TTC549 (cell line): ENCODE results near the gene COBL.

Experiments
- FAIRE-seq: peaks from 2 replicates; lab custom pipeline; 2012; peaks lifted over from hg19 to GRCh38; lab: Jason Lieb, UNC

Gene COBL

DNA sequence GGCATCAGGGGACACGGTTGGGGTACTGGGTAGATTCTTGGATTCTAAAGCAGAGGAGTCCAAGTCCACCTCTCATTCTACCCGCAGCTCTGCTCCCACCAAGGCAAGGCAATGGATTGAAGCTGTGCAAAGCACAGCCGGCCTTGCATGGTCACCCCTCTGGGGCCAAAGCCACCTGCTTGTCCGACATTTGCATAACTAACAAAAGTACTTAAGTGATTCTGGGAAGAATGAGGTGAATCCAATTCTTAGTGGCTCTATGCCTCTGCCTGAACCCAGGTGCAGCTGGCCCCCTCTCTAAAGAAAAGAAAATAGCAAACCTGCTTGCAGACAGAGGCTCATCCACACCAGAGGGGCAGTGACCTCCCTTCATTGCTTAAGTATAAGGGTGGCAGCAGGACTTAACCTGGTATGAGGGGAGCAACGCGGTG lies 10.7 kb upstream of the COBL start:
- FAIRE-seq = no peak

DNA sequence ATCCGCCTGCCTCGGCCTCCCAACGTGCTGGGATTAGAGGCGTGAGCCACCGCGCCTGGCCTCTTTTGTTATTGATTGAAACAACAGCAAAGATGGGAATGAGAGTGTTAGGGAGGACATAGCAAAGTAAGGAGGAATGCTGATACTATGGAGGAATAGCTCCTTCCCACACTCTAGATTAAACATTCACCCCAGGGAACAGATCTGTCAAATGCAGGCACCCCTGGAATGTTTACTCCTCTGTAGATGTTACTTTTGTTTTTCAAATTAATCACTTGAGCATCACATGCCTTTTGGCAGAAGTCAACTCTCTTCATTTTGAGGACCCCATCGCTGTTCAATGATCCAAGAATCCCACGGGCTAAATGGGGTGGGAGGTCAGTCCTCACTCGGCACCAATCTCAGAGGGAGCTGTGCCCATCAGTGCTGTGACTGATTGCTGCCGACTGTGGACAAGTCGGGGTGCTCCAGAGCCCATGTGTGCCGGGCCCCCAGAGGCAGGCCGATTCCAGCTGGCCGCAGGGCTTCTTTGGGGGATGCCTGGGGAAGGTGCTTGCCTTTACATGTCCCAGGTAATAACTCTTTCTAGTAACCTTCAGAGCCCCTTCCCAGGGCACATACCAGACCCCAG lies 10.2 kb upstream of the COBL start:
- no peak for FAIRE-seq

DNA sequence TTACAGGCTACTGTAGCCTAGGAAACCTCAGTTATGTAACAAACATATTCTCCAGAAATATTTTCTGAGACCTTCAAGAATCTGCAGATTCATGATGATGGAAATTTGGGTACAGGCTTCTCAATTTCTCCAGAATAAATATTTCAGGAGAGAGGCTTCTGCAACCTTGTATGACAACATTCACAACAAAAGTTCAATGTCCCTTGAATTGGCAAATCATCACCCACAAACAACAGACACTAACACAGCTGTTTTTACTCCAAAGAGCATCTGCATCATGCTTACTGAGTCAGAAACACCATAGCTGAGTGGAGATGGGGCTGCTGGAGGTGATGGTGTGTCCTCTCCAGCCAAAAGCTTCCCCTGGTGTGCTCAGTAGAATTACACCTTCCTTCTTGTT lies 9.3 kb upstream of the COBL start:
- no peak for FAIRE-seq

DNA sequence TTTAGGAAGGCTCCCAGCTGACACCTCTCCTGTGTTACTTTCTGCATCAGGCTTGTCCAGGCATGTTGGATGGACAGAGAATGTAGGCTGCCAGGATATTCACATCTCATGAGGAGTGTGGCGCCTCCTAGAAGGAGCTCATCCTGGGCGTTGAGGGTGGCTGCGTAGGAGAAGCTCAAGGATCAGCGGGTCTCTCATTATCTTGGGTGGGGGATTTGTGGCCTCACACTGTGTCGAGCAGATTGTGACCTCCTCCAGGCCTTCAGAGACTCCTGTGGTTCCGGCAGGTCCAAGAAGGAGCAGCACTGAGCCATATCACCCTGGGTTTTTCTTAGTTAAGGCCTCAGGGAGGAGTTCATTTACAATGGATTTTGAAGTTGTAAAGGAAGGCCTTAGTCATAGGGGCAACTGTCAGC lies 8.7 kb upstream of the COBL start:
- FAIRE-seq = no peak

DNA sequence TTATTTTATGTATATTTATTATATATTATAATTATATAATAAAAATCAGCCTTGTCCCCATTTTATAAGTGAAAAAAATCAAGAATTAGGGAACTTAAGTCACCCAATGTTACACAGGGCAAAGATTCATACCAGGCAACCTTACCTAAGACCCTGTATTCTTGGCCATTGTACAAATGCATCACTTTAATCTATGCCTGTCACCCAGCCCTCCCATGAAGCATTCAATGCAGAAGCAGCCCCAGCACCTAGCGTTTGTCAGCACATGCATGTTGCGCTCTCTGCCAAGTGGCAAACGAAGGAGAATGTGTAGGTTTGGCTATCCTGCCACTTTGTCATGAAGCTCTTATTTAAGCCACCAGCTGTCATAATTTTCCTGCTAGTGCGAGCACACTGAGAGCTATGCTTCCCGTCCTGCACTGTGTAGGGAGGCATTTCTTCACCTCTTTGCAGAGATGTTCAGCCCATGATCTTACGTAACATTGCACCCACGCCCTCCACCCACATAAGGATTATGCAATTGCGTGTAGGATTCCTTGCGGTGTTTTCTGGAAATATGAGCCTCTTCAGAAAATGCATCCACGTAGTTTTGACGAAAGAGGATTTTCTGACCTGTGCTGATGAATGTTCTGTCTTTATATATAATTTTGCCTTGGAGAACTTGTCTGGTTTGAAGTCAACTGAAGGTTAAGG lies 7.7 kb upstream of the COBL start:
- FAIRE-seq = no peak

DNA sequence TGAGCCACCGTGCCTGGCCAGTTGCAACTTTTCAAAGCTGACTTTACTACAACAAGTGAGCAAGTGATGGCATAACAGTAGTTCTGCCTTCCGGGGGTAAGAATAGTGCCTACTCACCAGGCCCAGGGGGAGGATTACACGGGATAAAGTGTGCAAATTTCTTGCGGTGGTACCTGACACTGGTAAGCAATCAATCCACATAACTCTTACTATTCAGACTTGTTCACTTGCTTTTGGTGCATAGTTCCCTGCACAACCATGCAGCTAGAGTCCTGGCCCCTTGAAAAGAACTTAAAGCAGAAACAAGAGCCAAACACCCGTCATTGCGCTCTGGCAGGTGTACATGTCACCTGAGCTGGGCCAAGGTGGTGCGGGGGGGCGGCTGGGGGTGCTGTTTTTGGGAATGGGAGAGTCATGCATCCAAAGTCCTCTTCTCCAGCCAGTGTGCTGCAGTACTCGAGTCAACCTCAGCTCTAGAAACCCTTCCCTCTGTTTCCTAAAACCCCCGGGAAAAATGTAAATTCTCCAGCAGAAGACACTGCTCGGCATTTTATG lies 5.4 kb upstream of the COBL start:
- FAIRE-seq = no peak

DNA sequence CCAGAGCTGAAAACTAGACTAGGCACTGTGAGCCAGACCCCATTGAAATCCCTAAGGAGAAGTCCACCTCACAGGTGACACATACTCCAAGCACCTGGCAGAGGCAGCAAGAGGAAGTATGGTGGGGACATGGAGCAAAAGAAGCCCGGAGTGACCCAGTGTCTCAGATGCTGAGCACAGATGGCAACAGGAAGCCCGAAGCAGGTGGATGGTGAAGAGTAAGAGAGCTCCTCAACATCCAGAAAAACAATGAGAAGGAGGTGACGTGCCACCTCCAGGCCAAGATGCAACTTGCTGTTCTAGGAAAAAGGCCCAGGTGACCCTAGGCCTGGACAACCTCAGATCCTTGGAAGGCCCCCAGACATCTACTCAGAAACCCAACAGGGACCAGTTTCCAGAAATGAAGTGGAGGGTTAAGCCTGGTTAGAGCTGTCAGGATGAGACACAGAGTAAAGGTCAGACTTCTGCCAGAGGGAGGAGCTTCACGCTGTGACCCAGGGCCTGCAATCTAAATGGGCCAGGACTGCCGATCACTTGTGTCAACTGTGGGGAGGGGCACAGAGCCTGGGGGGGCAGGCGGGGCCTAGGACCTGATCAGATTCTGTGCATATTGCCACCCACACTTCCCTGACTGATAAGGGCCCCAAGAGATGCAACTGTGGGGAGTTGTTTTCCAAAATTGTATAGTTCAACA lies 2.4 kb upstream of the COBL start:
- no peak for FAIRE-seq

DNA sequence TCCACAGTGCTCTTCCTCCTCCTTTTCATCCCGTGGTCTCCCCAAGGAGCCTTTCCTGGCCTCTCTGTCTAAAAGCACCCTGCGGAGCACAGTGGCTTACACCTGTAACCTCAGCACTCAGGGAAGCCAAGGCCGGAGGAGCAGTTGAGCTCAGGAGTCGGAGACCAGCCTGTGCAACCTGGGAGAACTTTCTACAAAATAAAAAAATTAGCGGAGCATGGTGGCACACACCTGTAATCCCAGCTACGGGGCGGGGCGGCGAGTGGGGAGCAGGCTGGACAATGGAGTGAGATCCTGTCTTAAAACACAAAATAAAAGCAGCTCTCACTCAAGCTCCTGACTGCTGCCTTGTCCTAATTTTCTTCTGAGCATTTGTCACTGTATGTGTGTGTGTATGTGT lies 1.4 kb upstream of the COBL start:
- FAIRE-seq = no peak

DNA sequence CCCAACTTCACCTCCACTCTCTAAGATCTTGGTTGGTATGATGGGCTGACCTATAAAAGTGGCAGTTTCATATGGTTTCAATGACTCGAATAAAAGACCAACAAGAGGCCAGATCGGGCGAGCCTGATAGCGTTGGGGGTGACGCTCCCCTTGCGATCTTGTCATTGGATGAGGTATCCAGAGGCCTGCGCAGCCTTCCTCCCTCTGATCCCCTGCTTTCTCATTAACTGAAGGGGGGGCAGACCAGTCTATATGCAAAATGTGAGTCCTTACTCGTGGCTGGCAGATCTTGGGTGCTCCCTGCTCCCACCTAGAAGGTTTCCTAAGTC lies 937 bp upstream of the COBL start:
- FAIRE-seq = no peak

DNA sequence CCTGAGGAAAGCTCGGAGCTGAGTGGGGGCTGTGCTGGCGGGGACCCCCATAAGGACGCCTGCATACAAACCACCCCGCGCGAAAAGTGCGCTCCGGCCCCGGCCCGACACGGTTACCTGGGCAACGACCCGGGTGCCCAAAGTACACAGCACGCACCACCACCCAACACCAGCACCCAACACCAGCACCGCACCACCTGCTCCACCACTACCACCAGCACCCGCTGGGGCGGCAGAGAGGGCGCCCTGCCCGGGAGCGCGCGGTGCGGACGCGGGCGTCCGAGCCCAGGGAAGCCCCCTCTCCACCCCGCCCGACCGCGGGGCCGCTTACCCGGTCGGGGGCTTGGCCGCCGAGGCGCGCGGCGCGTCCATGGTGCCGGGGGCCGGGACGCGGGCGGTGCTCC lies 345 bp downstream of the COBL start:
- FAIRE-seq = no peak

DNA sequence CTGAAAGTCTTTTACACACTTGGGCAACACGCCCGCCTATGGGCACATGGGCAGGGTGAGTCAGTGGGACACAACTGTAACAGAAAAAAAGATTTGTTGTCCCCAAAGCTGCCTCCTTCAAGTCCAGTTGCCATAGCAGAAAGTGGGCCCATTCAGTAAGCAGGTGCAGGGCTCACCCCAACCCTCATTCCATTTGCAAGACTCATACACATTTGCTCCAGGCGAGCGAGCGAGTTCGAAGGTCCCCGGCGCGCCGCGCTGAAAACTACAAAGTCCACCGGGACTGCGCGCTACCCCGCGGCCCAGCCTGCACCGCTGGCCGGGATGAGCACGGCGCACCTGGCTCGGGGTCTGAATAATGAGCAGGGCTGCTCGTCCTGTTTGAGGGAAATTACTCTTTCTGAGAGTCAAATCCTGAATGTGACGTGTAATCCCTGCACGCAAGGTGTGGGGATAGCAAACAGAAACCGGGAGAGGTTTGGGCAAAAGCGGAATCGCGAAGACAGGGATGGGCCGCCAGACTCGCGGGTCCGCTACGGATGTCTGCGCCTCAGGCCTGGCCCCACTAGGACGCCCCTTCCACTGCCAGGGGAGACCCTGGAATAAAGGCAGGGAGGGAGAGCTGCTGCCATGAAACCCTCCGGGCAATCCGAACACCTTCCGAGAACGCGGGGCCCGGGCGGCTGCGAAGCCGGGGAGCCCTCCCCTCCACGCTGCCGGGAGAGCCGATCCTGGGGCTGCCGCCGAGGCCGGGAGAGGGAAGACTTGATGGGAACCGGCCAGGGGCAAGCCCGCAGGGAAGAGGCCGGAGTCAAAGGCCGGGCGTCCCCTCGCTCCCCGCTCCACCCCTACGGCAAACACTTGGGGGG lies 982 bp downstream of the COBL start:
- FAIRE-seq = no peak

DNA sequence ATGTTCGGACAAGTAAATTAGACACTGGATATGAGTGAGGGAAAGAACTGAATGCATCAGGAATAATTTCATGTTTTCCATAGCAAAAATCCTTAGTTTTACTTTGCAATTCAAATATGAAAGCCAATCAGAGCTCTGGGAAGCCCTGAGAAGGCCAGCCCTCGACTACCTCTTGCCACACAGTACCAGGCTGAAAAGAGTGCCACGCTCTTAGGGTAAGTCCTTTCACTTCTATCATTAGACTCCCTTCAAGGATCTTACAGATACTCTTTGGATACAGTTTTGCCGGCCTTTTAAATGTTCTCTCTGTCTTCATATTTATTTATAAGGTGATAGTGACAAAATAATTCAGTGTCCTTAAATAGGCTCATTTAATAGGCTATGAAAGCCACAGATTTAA lies 1.9 kb downstream of the COBL start:
- no peak for FAIRE-seq

DNA sequence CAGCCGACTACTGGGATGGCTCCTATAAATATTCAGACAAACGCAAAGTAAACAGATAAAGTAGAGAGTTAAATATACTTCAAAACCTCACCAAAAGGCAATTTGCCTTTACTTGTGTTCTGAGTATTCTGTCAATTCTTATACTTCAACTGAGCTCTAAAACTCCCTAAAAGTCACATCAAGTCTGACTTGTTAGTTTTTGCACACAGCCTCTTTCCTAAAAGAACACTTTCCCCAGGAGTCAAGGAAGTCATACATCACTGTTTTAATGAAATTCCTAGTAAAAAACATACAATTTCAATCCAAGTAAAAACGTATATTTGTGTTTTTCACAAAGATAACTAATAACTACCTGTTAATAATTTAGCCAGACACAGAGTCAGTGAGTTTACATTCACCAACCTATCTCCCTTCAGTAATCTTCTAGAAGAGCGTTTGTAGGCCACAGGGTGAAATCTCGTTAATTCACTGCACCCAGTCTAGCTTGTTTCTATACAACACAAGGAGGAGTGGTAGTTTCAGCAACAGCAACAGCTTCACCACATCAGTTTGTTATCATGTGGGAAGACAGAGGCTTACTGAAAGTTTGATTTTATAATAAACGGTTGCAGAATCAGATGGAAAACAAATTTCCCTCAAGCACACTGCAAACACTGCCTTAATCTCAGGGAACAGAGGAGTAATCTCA lies 2.7 kb downstream of the COBL start:
- FAIRE-seq = no peak

DNA sequence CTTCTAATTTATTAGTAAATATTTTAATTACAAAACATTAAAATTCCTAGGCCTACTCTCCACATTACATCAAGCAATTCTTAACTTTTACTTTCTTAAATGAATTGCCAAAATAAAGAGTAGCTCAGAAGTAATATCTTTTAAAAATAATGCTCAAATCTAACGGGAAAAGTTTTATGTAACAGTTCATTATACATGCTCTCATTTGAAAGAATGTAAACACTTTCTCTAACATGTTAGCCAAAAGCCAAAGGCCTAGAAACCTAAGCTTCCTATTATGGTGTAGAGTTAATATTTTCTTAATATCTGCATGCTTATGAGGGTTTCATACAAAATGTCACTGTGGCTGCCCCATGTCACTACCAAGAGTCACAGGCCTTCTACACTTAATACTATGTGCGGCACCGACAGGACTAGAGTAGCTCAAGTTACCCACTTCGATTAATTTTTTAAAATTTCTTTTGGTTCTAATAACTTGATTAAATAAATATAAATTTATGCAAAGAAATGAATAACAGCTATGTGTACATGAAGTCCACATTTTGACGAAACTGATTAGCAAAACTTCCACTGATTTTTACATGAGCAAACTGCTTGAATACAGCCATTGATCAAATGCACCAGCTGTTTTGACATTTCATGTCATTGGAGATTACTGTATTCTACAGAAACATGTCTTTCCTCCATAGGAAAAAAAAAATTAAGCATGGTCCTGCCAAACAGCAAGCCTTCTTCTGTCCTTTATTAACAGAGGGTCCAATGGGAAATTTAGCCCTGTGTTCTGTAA lies 3.5 kb downstream of the COBL start:
- FAIRE-seq = no peak

DNA sequence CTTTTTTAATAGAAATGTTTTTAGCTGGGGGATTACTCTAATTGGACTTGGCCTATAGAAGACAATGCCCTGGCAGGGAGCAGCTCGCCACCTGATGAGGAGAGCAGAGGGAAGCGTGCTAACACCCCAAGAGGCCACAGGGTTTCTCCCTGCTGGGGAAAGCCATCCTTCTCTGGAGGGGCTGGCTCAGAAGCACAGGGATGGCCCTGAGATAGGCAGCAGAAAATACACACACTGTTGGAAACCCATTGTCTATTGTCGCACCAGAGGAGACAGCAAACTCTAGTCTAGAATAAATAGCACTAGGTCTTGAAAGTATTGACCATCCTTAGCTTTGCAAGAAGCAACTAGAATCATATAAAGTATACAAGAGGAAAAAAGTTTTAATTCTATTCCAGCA lies 5.4 kb downstream of the COBL start:
- FAIRE-seq = no peak

DNA sequence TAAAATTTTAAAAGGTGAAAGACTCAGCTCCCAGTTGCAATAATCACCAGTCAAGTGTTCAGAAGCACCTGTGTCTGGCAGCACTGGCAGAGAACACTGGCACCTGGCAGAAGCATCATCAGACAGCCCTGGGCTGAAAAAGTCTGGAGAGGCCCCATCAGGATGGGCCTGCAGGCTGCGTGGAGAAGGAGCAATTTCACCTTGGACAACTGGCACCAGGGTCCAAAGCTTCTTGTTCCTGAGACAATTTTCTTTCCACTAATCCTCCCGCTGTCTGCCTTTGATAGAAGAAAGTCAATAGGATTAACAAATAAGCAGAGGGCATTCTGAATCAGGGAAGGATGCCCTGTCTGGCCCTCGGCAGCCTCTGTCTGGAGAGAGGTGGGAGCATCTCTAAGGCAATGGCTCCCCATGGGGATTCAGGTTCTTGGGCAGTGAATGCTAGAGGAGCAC lies 6.5 kb downstream of the COBL start:
- no peak for FAIRE-seq

DNA sequence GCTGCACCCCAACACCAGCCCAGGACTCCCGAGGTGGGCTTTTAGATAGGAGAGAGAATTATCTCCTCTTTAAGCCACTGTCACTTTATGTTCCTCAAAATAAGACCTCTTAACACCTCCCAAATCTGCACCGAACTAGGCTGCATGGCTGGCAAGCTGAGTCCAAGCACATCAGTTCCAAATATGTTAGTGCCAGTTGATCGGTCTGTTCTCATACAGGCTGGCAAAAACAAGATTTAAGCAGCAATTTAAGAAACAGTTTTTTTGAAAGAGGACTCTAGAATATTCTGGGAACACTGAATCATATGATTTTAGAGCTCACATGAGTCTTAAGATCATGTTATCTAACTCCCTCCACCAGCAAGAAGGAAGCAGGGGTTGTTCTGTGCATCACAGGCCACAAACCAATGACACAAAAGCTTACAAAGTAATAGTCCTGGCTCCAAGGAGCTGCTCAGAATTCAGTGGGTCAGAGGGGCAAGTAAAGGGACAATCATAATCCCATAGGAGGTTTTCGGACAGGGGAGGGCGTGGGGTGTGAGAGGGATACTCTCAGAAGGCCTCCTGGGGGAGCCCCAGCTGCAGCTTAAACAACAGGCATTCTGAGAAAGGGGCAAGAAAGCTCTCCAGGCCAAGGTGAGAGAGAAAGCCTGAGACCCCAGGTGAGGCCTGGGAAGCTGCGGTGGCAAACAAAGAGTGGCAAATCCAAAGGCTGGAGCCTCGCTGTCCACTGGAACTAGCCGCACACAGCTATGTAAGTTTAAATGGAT lies 7.1 kb downstream of the COBL start:
- FAIRE-seq = no peak

DNA sequence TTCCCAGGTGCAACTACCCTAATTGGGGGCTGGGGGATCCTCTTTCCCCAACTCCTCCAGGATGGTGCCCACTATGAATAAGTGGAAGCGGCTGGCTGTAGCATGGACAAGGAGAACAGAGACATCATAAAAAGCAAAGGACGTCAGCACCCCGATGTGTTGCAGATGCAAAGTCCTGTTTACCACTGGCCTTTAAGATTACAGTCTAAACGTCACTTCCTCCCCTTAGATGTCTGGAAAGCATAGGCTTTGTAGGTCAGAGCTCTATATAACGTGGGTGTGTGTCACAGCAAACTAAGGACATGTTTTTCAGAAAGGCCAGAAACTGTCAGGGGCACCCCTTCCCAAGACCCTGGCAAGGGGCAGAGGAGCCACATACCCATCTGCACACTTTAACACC lies 7.9 kb downstream of the COBL start:
- FAIRE-seq = no peak

DNA sequence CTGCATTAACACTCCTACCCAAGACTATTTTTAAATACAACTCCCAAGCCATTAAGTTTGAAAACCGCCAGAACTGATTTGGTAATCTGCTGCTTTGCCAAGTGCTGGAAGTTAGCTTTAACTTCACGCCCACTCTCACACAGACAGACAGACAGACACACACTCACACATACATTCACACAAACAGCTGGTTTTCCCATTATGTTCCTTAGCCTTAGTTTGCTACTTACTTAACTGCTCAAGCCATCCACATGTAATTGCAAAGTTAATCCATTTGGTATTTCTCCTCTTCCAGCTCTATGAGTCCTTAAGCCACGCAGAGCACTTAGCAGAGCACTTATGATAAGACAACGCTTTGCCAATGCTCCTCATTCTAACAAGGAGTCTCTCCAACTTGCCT lies 8.3 kb downstream of the COBL start:
- no peak for FAIRE-seq

DNA sequence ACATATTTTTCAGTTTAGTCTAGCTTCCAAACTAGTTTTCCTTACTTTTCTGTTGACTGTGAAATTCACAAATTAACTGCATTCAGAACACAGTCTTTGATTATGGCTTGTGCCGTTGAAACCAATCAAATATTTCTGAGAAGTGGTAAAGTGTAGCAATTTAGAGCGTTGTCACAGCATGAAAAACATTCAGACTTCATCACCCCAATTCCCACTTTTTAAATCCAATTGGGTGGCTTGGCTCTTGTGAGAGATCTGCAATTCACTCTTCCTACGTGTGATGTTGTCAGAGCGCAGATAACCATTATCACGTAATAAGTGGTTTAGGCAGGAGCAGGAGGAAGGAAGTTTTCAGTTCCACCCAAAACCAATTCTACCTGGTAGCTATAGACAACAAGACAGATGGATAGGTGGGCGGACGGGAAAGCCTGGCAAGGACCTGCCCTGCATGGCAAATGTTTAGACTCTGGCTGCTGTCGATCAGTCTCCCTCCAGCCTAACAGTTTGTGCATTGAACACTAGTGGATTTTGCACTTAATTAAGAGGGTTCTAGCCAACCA lies 8.9 kb downstream of the COBL start:
- no peak for FAIRE-seq
